HepG2 (cell line): ENCODE results near the gene UNC13D. TPM values are rescaled to one million over a fixed set of nuclear protein-coding genes. Genes with fewer than 3 reads are reported as not detected.
A peak's percentile ranks its signal among the peaks of the same experiment; 100 is the strongest.

Experiments
- ATAD3A ChIP-seq: sonication (generic); formaldehyde crosslinking; IDR thresholded peaks from 2 replicates; pipeline ENCODE4 v1.4.0; 2020; ENCODE audit warnings: missing genetic modification reagents
- ERF ChIP-seq: IDR thresholded peaks from 2 replicates; pipeline ENCODE4 v1.6.1; 2018; ENCODE audit warnings: missing biosample characterization, missing genetic modification reagents
- EZH2 ChIP-seq: conservative IDR thresholded peaks from 2 replicates; pipeline ENCODE4 v1.6.1; 2012; ENCODE audit warnings: mild to moderate bottlenecking, low read depth, low read length, moderate library complexity
- HMGA1 ChIP-seq: sonication (generic); formaldehyde crosslinking; conservative IDR thresholded peaks from 2 replicates; pipeline ENCODE4 v1.4.0; 2020; ENCODE audit warnings: missing genetic modification reagents
- HNRNPL ChIP-seq: fragments of 200-400 bp; formaldehyde crosslinking; IDR thresholded peaks from 2 replicates; pipeline ENCODE4 v1.6.1; 2017; ENCODE audit warnings: mild to moderate bottlenecking, low read depth, low read length
- KDM4B ChIP-seq: sonication (generic); formaldehyde crosslinking; IDR thresholded peaks from 2 replicates; pipeline ENCODE4 v1.4.0; 2020; ENCODE audit warnings: missing genetic modification reagents
- KLF13 ChIP-seq: sonication (generic); formaldehyde crosslinking; IDR thresholded peaks from 2 replicates; pipeline ENCODE4 v1.4.0; 2020; ENCODE audit warnings: mild to moderate bottlenecking, missing genetic modification reagents
- POLR2A ChIP-seq, 2 experiments: IDR thresholded peaks; 2 replicates each; pipeline ENCODE4 v1.6.1; 2011; ENCODE audit warnings: low read depth in 2 of 2, low read length in 2 of 2, mild to moderate bottlenecking in 1 of 2, moderate library complexity in 1 of 2; ENCODE audit not compliant: insufficient read depth in 1 of 2
- TOPORS ChIP-seq: sonication (generic); formaldehyde crosslinking; IDR thresholded peaks from 2 replicates; pipeline ENCODE4 v1.8.0; 2023; ENCODE audit warnings: mild to moderate bottlenecking, missing genetic modification reagents
- ZNF160 ChIP-seq: sonication (generic); formaldehyde crosslinking; IDR thresholded peaks from 2 replicates; pipeline ENCODE4 v1.8.0; 2022; ENCODE audit warnings: mild to moderate bottlenecking, inconsistent platforms, missing genetic modification reagents
- ZNF264 ChIP-seq: sonication (generic); formaldehyde crosslinking; IDR thresholded peaks from 2 replicates; pipeline ENCODE4 v1.4.0; 2020; ENCODE audit warnings: missing genetic modification reagents
- ZNF33A ChIP-seq: sonication (generic); formaldehyde crosslinking; IDR thresholded peaks from 2 replicates; pipeline ENCODE4 v1.5.1; 2020; ENCODE audit warnings: missing genetic modification reagents, mild to moderate bottlenecking, moderate library complexity, borderline replicate concordance
- ZNF33B ChIP-seq: sonication (generic); formaldehyde crosslinking; IDR thresholded peaks from 2 replicates; pipeline ENCODE4 v1.5.1; 2020; ENCODE audit warnings: mild to moderate bottlenecking, missing genetic modification reagents
- ZNF383 ChIP-seq: sonication (generic); formaldehyde crosslinking; IDR thresholded peaks from 2 replicates; pipeline ENCODE4 v1.4.0; 2020; ENCODE audit warnings: missing genetic modification reagents, mild to moderate bottlenecking, borderline replicate concordance
- ZNF543 ChIP-seq: sonication (generic); formaldehyde crosslinking; IDR thresholded peaks from 2 replicates; pipeline ENCODE4 v1.4.0; 2020; ENCODE audit warnings: mild to moderate bottlenecking, missing genetic modification reagents
- ZNF547 ChIP-seq: sonication (generic); formaldehyde crosslinking; IDR thresholded peaks from 2 replicates; pipeline ENCODE4 v1.5.1; 2020; ENCODE audit warnings: mild to moderate bottlenecking, missing genetic modification reagents
- ZNF839 ChIP-seq: sonication (generic); formaldehyde crosslinking; IDR thresholded peaks from 2 replicates; pipeline ENCODE4 v1.4.0; 2020; ENCODE audit warnings: missing genetic modification reagents, mild to moderate bottlenecking, borderline replicate concordance
- polyA plus RNA-seq, 8 experiments: library from polyadenylated mRNA; depleted of rRNA in 3 of 8; stranded (reverse) in 7 of 8; unstranded in 1 of 8; fragments of >200 nt; fragmentation: Illumina TruSeq in 4 of 8; extraction: Trizol in 4 of 8; gene quantifications; 2 replicates each; pipeline versions ENCODE4 v1.2.1 to v1.2.3, GENCODE V29; 2011 to 2016; ENCODE audit warnings: low read depth in 4 of 8, missing spikeins in 1 of 8, mixed read lengths in 1 of 8; ENCODE audit not compliant: insufficient read depth in 1 of 8
- total RNA-seq, 5 experiments: library from RNA; depleted of rRNA; stranded (reverse); fragments of >200 nt; fragmentation: Illumina TruSeq; extraction: Trizol; gene quantifications; 2 replicates each; pipeline ENCODE4 v1.2.3, GENCODE V29; 2016; ENCODE audit warnings: low read depth in 1 of 5
- TF ChIP-seq, protein P1 (sequence below): IDR thresholded peaks from 2 replicates; pipeline ENCODE4 v1.6.1; 2016
- TF ChIP-seq, protein P2 (sequence below): sonication (generic); formaldehyde crosslinking; conservative IDR thresholded peaks from 2 replicates; pipeline ENCODE4 v1.8.1; 2023; ENCODE audit warnings: missing genetic modification reagents
- TF ChIP-seq, protein P3 (sequence below): sonication (generic); formaldehyde crosslinking; IDR thresholded peaks from 2 replicates; pipeline ENCODE4 v1.4.0; 2020; ENCODE audit warnings: missing genetic modification reagents
- TF ChIP-seq, protein P4 (sequence below): sonication (generic); formaldehyde crosslinking; IDR thresholded peaks from 2 replicates; pipeline ENCODE4 v1.4.0; 2020; ENCODE audit warnings: missing genetic modification reagents
- TF ChIP-seq, protein P5 (sequence below): sonication (generic); formaldehyde crosslinking; IDR thresholded peaks from 2 replicates; pipeline ENCODE4 v1.4.0; 2020; ENCODE audit warnings: missing genetic modification reagents

The UNC13D gene
- total and polyA plus RNA-seq, 2 of the 13 experiments (the other 11 are each of a cell fraction or from before 2014, with no cell fraction given): 29.7 to 42.7 TPM

DNA sequence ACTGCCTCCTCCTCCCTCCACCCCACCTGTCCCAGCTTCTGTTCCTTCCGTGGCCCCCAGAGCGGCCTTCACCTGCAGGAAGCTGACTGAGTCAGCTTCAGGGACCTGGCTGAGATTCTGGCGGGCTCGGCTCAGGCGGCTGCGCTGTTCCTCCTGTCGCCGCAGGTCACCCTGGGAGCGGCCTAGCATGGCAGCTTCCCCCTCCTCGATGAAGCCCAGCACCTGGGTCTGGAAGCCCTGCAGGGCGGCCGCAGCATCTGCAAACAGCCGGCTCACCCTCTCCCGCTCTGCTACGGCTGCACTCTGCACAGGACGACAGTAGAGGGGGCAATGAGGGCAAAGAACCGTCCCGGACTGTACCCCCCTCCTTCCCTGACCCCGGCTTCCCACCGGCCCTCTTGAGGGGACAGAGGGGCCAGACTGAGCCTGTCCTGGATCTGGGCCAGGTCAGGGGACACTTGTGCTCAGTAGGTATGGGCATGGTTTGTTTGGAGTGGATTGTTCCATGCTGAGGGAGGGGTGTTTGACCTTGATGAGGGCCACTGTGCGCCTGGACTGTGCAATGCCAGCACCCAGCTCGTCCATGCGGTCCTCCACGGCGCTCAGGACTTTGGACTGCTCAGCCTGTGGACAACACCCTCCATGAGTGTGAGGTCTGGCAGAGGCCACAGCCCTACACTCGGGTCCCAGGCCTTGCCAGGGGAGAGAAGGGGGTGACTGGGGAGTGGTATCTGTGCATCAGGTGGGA, 32.2 kb upstream of the UNC13D start (continued):
- TF ChIP-seq POLR2A (IDR thresholded peaks at IDR 0.05; ENCODE audit: insufficient read depth in 1 of 2, low read depth in 2 of 2, low read length in 2 of 2) (peak in 1 of 2 experiments; percentile 95; a peak in 2 of 4 replicates), KLF13 (CRISPR knock-in tag) (peak; percentile 66), EZH2 (no peak), KDM4B (CRISPR knock-in tag) (peak; percentile 95), ZNF264 (CRISPR knock-in tag) (no peak; the same call in 1 of the 2 replicates), HMGA1 (CRISPR knock-in tag) (no peak), TOPORS (CRISPR knock-in tag) (peak; percentile 84; the same call in 1 of the 2 replicates), ZNF160 (CRISPR knock-in tag) (peak; percentile 54), ZNF33B (peak; percentile 70; the same call in 1 of the 2 replicates), ATAD3A (CRISPR knock-in tag) (no peak), ERF (peak; percentile 81), ZNF839 (CRISPR knock-in tag) (peak; percentile 80; the same call in 1 of the 2 replicates), HNRNPL (peak; percentile 87; the same call in 1 of the 2 replicates), ZNF383 (CRISPR knock-in tag) (no peak), ZNF543 (CRISPR knock-in tag) (peak; percentile 97), ZNF547 (CRISPR knock-in tag) (peak; percentile 91), ZNF33A (CRISPR knock-in tag) (no peak; the same call in 1 of the 2 replicates)
- TF ChIP-seq, protein P1, sequence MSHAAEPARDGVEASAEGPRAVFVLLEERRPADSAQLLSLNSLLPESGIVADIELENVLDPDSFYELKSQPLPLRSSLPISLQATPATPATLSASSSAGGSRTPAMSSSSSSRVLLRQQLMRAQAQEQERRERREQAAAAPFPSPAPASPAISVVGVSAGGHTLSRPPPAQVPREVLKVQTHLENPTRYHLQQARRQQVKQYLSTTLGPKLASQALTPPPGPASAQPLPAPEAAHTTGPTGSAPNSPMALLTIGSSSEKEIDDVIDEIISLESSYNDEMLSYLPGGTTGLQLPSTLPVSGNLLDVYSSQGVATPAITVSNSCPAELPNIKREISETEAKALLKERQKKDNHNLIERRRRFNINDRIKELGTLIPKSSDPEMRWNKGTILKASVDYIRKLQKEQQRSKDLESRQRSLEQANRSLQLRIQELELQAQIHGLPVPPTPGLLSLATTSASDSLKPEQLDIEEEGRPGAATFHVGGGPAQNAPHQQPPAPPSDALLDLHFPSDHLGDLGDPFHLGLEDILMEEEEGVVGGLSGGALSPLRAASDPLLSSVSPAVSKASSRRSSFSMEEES (CRISPR knock-in tag): peak; percentile 88
- TF ChIP-seq, protein P2, sequence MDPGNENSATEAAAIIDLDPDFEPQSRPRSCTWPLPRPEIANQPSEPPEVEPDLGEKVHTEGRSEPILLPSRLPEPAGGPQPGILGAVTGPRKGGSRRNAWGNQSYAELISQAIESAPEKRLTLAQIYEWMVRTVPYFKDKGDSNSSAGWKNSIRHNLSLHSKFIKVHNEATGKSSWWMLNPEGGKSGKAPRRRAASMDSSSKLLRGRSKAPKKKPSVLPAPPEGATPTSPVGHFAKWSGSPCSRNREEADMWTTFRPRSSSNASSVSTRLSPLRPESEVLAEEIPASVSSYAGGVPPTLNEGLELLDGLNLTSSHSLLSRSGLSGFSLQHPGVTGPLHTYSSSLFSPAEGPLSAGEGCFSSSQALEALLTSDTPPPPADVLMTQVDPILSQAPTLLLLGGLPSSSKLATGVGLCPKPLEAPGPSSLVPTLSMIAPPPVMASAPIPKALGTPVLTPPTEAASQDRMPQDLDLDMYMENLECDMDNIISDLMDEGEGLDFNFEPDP: no peak
- TF ChIP-seq, protein P3, sequence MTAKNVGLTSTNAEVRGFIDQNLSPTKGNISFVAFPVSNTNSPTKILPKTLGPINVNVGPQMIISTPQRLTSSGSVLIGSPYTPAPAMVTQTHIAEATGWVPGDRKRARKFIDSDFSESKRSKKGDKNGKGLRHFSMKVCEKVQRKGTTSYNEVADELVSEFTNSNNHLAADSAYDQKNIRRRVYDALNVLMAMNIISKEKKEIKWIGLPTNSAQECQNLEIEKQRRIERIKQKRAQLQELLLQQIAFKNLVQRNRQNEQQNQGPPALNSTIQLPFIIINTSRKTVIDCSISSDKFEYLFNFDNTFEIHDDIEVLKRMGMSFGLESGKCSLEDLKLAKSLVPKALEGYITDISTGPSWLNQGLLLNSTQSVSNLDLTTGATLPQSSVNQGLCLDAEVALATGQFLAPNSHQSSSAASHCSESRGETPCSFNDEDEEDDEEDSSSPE (CRISPR knock-in tag): peak; percentile 64
- TF ChIP-seq, protein P4, sequence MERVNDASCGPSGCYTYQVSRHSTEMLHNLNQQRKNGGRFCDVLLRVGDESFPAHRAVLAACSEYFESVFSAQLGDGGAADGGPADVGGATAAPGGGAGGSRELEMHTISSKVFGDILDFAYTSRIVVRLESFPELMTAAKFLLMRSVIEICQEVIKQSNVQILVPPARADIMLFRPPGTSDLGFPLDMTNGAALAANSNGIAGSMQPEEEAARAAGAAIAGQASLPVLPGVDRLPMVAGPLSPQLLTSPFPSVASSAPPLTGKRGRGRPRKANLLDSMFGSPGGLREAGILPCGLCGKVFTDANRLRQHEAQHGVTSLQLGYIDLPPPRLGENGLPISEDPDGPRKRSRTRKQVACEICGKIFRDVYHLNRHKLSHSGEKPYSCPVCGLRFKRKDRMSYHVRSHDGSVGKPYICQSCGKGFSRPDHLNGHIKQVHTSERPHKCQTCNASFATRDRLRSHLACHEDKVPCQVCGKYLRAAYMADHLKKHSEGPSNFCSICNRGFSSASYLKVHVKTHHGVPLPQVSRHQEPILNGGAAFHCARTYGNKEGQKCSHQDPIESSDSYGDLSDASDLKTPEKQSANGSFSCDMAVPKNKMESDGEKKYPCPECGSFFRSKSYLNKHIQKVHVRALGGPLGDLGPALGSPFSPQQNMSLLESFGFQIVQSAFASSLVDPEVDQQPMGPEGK (CRISPR knock-in tag): peak; percentile 96
- TF ChIP-seq, protein P5, sequence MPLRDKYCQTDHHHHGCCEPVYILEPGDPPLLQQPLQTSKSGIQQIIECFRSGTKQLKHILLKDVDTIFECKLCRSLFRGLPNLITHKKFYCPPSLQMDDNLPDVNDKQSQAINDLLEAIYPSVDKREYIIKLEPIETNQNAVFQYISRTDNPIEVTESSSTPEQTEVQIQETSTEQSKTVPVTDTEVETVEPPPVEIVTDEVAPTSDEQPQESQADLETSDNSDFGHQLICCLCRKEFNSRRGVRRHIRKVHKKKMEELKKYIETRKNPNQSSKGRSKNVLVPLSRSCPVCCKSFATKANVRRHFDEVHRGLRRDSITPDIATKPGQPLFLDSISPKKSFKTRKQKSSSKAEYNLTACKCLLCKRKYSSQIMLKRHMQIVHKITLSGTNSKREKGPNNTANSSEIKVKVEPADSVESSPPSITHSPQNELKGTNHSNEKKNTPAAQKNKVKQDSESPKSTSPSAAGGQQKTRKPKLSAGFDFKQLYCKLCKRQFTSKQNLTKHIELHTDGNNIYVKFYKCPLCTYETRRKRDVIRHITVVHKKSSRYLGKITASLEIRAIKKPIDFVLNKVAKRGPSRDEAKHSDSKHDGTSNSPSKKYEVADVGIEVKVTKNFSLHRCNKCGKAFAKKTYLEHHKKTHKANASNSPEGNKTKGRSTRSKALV: peak; percentile 92
